B cell (primary cell): Measurements from ENCODE around the gene RIOK2. TPM values are rescaled to one million over a fixed set of nuclear protein-coding genes. Genes with fewer than 3 reads are reported as not detected.

ENCODE experiments used
- ATAC-seq: fragments of 200-7000 bp; cut with Tn5 transposase; one replicate; pipeline ENCODE4 v1.10.0; 2021; ENCODE audit warnings: low read depth, mild to moderate bottlenecking, moderate number of reproducible peaks, moderate library complexity
- CTCF ChIA-PET: fragments of 350-600 bp; sonication (Branson Sonifier 250); formaldehyde crosslinking; loops from one replicate; lab custom pipeline; 2021; ENCODE audit warnings: antibody characterized with exemption, inconsistent platforms; lab: Charles Lee
- POLR2A ChIA-PET: fragments of 350-600 bp; sonication (Branson Sonifier 250); formaldehyde crosslinking; loops from one replicate; lab custom pipeline; 2021; ENCODE audit warnings: antibody characterized with exemption; lab: Charles Lee
- DNase-seq: peaks from one replicate; pipeline ENCODE4 v3.0.0; 2013
- H2AFZ ChIP-seq: 2 replicates; pipeline ENCODE4 v1.6.1; 2012; ENCODE audit warnings: mild to moderate bottlenecking, low read depth, low read length; ENCODE audit not compliant: insufficient read depth, poor library complexity, severe bottlenecking
- H3K27ac ChIP-seq, 2 donors: 1 replicate in 1 of 2; 2 replicates in 1 of 2; pipeline ENCODE4 v1.5.1; 2012 to 2013; ENCODE audit warnings: low read length in 2 of 2, mild to moderate bottlenecking in 2 of 2, moderate library complexity in 1 of 2
- H3K27me3 ChIP-seq, 4 experiments: fragments of 200-600 bp in 1 of 4; sonication (generic) in 1 of 4; replicated peaks in 1 of 4; 1 replicate in 2 of 4; 2 replicates in 2 of 4; pipeline versions ENCODE4 v1.6.1 to v1.7.0; 2013 to 2016; ENCODE audit warnings: low read length in 3 of 4, mild to moderate bottlenecking in 2 of 4, mixed read lengths in 1 of 4, moderate library complexity in 1 of 4; ENCODE audit not compliant: insufficient read depth in 4 of 4, control insufficient read depth in 3 of 4; ENCODE audit errors: control extremely low read depth in 1 of 4
- H3K36me3 ChIP-seq, 2 experiments: replicated peaks in 1 of 2; 1 replicate in 1 of 2; 2 replicates in 1 of 2; pipeline versions ENCODE4 v1.6.1 to v1.7.1; 2013; ENCODE audit warnings: low read length in 1 of 2; ENCODE audit not compliant: insufficient read depth in 2 of 2, control insufficient read depth in 1 of 2; ENCODE audit errors: control extremely low read depth in 1 of 2, extremely low read depth in 1 of 2
- H3K4me1 ChIP-seq, 2 donors: fragments of 200-600 bp in 1 of 2; sonication (generic) in 1 of 2; 1 replicate in 1 of 2; 2 replicates in 1 of 2; pipeline versions ENCODE4 v1.5.1 to v1.6.1; 2013 to 2017; ENCODE audit warnings: low read length in 2 of 2; ENCODE audit not compliant: control insufficient read depth in 2 of 2, insufficient read depth in 2 of 2
- H3K4me2 ChIP-seq: replicated peaks from 2 replicates; pipeline ENCODE3; 2012; ENCODE audit warnings: mild to moderate bottlenecking, low read depth, low read length; ENCODE audit not compliant: poor library complexity, severe bottlenecking
- H3K4me3 ChIP-seq, 5 experiments: fragments of 200-600 bp in 1 of 5; sonication (generic) in 1 of 5; 1 replicate in 3 of 5; 2 replicates in 2 of 5; pipeline versions ENCODE4 v1.5.1 to v1.7.0; 2011 to 2016; ENCODE audit warnings: low read length in 4 of 5, mild to moderate bottlenecking in 4 of 5, low read depth in 2 of 5, control low read depth in 1 of 5, moderate library complexity in 1 of 5; ENCODE audit not compliant: insufficient read depth in 1 of 5; ENCODE audit errors: control extremely low read depth in 1 of 5, extremely low read depth in 1 of 5
- H3K79me2 ChIP-seq: fragments of 200-600 bp; sonication (generic); one replicate; pipeline ENCODE4 v1.6.0; 2016; ENCODE audit warnings: low read length; ENCODE audit not compliant: control insufficient read depth, insufficient read depth
- H3K9ac ChIP-seq: fragments of 200-600 bp; sonication (generic); 2 replicates; pipeline ENCODE4 v1.6.1; 2017; ENCODE audit warnings: mild to moderate bottlenecking, low read length, moderate library complexity
- H3K9me3 ChIP-seq, 3 donors: one replicate each; pipeline versions ENCODE4 v1.6.1 to v1.7.1; 2013; ENCODE audit warnings: low read length in 2 of 3; ENCODE audit not compliant: control insufficient read depth in 2 of 3, insufficient read depth in 1 of 3; ENCODE audit errors: control extremely low read depth in 1 of 3
- H4K20me1 ChIP-seq: 2 replicates; pipeline ENCODE4 v1.6.0; 2012; ENCODE audit warnings: mild to moderate bottlenecking, low read length; ENCODE audit not compliant: insufficient read depth, control insufficient read depth, poor library complexity, severe bottlenecking
- H3K27ac Mint-ChIP-seq: one replicate; pipeline ENCODE4 v1.8.0; 2021; ENCODE audit warnings: mixed read lengths
- H3K27me3 Mint-ChIP-seq: one replicate; pipeline ENCODE4 v1.8.0; 2021; ENCODE audit warnings: mixed read lengths
- H3K4me1 Mint-ChIP-seq: one replicate; pipeline ENCODE4 v1.8.0; 2021; ENCODE audit warnings: mixed read lengths
- H3K4me3 Mint-ChIP-seq: one replicate; pipeline ENCODE4 v1.8.0; 2021; ENCODE audit warnings: mixed read lengths
- H3K9me3 Mint-ChIP-seq: one replicate; pipeline ENCODE4 v1.8.0; 2022; ENCODE audit warnings: mixed read lengths; ENCODE audit not compliant: insufficient read depth
- EZH2 ChIP-seq: IDR thresholded peaks from 2 replicates; pipeline ENCODE4 v1.6.1; 2012; ENCODE audit warnings: borderline replicate concordance, low read depth, mild to moderate bottlenecking, moderate library complexity, low read length; ENCODE audit not compliant: insufficient read depth, poor library complexity, severe bottlenecking
- WGBS: methylation state at CpG from one replicate; pipeline ENCODE4 v1.1.5; 2013; ENCODE audit warnings: missing lambda C conversion rate; ENCODE audit not compliant: insufficient coverage; 5-methylcytosine and 5-hydroxymethylcytosine counted together
- intact Hi-C: fragments of 100-400 bp; cut with micrococcal nuclease; formaldehyde crosslinking; loops from one replicate; pipeline ENCODE4 v1.10.0; 2022
- polyA plus RNA-seq: library from polyadenylated mRNA; depleted of rRNA; stranded (reverse); fragments of >200 nt; gene quantifications from 2 replicates; pipeline ENCODE4 v1.2.3, GENCODE V29; 2012
- total RNA-seq, 2 donors: library from RNA; stranded (reverse); fragments of 120-200 nt in 1 of 2; gene quantifications; 1 replicate in 1 of 2; 2 replicates in 1 of 2; pipeline versions ENCODE4 v1.2.3 to v1.2.4, GENCODE V29; 2013 to 2022
- TF ChIP-seq, protein P1 (sequence below): fragments of 200-600 bp; IDR thresholded peaks from one replicate; pipeline ENCODE4 v1.8.0; 2022; ENCODE audit warnings: antibody characterized with exemption, mild to moderate bottlenecking

RIOK2 gene
- total and polyA plus RNA-seq, 2 donors (not counting 1 experiment from before 2014, with no cell fraction given): 3.5 to 37.2 TPM

- intact Hi-C loops: no loop called here
These were observed 48.4 kb downstream of the RIOK2 start for GRCh38 chr5:97134634-97135033.

GRCh38 chr5:97133101-97133500 lies 49.9 kb downstream of the RIOK2 start:
- TF ChIP-seq, protein P1, sequence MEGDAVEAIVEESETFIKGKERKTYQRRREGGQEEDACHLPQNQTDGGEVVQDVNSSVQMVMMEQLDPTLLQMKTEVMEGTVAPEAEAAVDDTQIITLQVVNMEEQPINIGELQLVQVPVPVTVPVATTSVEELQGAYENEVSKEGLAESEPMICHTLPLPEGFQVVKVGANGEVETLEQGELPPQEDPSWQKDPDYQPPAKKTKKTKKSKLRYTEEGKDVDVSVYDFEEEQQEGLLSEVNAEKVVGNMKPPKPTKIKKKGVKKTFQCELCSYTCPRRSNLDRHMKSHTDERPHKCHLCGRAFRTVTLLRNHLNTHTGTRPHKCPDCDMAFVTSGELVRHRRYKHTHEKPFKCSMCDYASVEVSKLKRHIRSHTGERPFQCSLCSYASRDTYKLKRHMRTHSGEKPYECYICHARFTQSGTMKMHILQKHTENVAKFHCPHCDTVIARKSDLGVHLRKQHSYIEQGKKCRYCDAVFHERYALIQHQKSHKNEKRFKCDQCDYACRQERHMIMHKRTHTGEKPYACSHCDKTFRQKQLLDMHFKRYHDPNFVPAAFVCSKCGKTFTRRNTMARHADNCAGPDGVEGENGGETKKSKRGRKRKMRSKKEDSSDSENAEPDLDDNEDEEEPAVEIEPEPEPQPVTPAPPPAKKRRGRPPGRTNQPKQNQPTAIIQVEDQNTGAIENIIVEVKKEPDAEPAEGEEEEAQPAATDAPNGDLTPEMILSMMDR: no peak
- no peak for TF ChIP-seq EZH2
- Histone ChIP-seq H3K36me3 (no peaks in the 10 kb centered on the region), H4K20me1 (peaks cover 5% of the 10 kb centered on the region), H3K27me3 (no peaks in the 10 kb centered on the region), H3K9me3 (no peaks in the 10 kb centered on the region), H3K9ac (no peak overlapping the region), H3K4me3 (no peak overlapping the region), H3K79me2 (no peaks in the 10 kb centered on the region), H3K4me2 (no peak overlapping the region), H3K27ac (no peak overlapping the region), H2AFZ (no peak overlapping the region), H3K4me1 (no peaks in the 10 kb centered on the region)
- ATAC-seq (no peak), DNase-seq (no peak)
- H3K9me3 Mint-ChIP-seq: no peaks in the 10 kb centered on the region
- H3K4me3 Mint-ChIP-seq: no peak overlapping the region
- POLR2A ChIA-PET: no interaction called here
- peaks cover 10% of the 10 kb centered on the region for H3K4me1 Mint-ChIP-seq
- no peaks in the 10 kb centered on the region for H3K27me3 Mint-ChIP-seq
- intact Hi-C loops: no loop called here
- CTCF ChIA-PET: interaction anchor here (1.4 kb wide), 1 partner anchor 9 kb away, joined by 4 read pairs; the partner anchor contains the start of gene LIX1
- H3K27ac Mint-ChIP-seq: no peak overlapping the region

More at GRCh38 chr5:97134634-97135033, 48.4 kb downstream of the RIOK2 start:
- Histone ChIP-seq H3K9me3 (no peaks in the 10 kb centered on the region), H4K20me1 (peaks cover 5% of the 10 kb centered on the region), H3K27me3 (no peaks in the 10 kb centered on the region), H3K27ac (no peak overlapping the region), H3K9ac (no peak overlapping the region), H3K79me2 (no peaks in the 10 kb centered on the region), H3K4me1 (no peaks in the 10 kb centered on the region), H3K36me3 (no peaks in the 10 kb centered on the region), H3K4me2 (no peak overlapping the region), H2AFZ (no peak overlapping the region), H3K4me3 (no peak overlapping the region)
- DNase-seq (no peak), ATAC-seq (no peak)
- Mint-ChIP-seq H3K4me1 (peaks cover 5% of the 10 kb centered on the region), H3K27ac (no peak overlapping the region), H3K27me3 (no peaks in the 10 kb centered on the region), H3K4me3 (no peak overlapping the region), H3K9me3 (no peaks in the 10 kb centered on the region)
- ChIA-PET POLR2A (no interaction called here), CTCF (interaction anchor here (1.2 kb wide), 1 partner anchor 13 kb away, joined by 3 read pairs; no protein-coding TSS in a partner anchor)
- WGBS: 90% methylated on average over 2 of the region's 3 CpGs
- TF ChIP-seq, protein P1: no peak
- TF ChIP-seq EZH2: no peak
